K562 (cell line): ENCODE results near the gene SKIDA1. TPM values are rescaled to one million over a fixed set of nuclear protein-coding genes. Genes with fewer than 3 reads are reported as not detected.

Source experiments
- ARNT ChIP-seq, 2 experiments: fragments of 450-650 bp; IDR thresholded peaks; 2 replicates each; pipeline ENCODE4 v1.6.1; 2016; ENCODE audit warnings: mild to moderate bottlenecking in 1 of 2
- BRF1 ChIP-seq: IDR thresholded peaks from 3 replicates; pipeline ENCODE4 v1.6.1; 2011; ENCODE audit warnings: borderline replicate concordance, mild to moderate bottlenecking; ENCODE audit not compliant: insufficient read length; ENCODE audit errors: extremely low read depth
- C11orf30 ChIP-seq: fragments of 450-650 bp; IDR thresholded peaks from 2 replicates; pipeline ENCODE4 v1.6.1; 2016; ENCODE audit warnings: low read depth, mild to moderate bottlenecking
- DLX4 ChIP-seq: fragments of 250-450 bp; sonication (Bioruptor Pico); IDR thresholded peaks from 2 replicates; pipeline ENCODE4 v1.6.1; 2021; ENCODE audit warnings: mild to moderate bottlenecking
- ETV1 ChIP-seq: fragments of 450-650 bp; conservative IDR thresholded peaks from 2 replicates; pipeline ENCODE4 v1.6.1; 2016; ENCODE audit warnings: missing genetic modification characterization, control low read depth, low read depth, missing compliant biosample characterization
- MAFK ChIP-seq: IDR thresholded peaks from 2 replicates; pipeline ENCODE4 v1.6.1; 2011; ENCODE audit warnings: low read length, improper control_type of control experiment
- NFE2L1 ChIP-seq: fragments of 450-650 bp; IDR thresholded peaks from 2 replicates; pipeline ENCODE4 v1.6.1; 2016; ENCODE audit warnings: missing genetic modification characterization, low read depth, mild to moderate bottlenecking, missing compliant biosample characterization, moderate library complexity, borderline replicate concordance
- PHB ChIP-seq: fragments of 250-450 bp; sonication (Bioruptor Pico); IDR thresholded peaks from 2 replicates; pipeline ENCODE4 v1.5.0; 2021
- RBFOX2 ChIP-seq: fragments of 200-400 bp; formaldehyde crosslinking; IDR thresholded peaks from 2 replicates; pipeline ENCODE4 v1.6.1; 2017; ENCODE audit warnings: low read depth, mild to moderate bottlenecking, low read length, moderate library complexity
- RBM17 ChIP-seq: fragments of 200-400 bp; formaldehyde crosslinking; IDR thresholded peaks from 2 replicates; pipeline ENCODE4 v1.6.1; 2017; ENCODE audit warnings: low read depth, mild to moderate bottlenecking, low read length, borderline replicate concordance
- RBM22 ChIP-seq: fragments of 200-400 bp; formaldehyde crosslinking; IDR thresholded peaks from 2 replicates; pipeline ENCODE4 v1.6.1; 2018; ENCODE audit warnings: low read length, low read depth; ENCODE audit not compliant: poor library complexity, severe bottlenecking
- SNAPC5 ChIP-seq: fragments of 250-450 bp; sonication (Bioruptor Pico); IDR thresholded peaks from 2 replicates; pipeline ENCODE4 v1.8.0; 2021; ENCODE audit warnings: moderate library complexity, mild to moderate bottlenecking, inconsistent platforms
- SNRNP70 ChIP-seq: fragments of 200-400 bp; formaldehyde crosslinking; optimal IDR thresholded peaks from 2 replicates; pipeline ENCODE3; 2017; ENCODE audit warnings: low read depth, low read length
- SOX6 ChIP-seq: fragments of 450-650 bp; IDR thresholded peaks from 2 replicates; pipeline ENCODE4 v1.6.1; 2014; ENCODE audit warnings: mild to moderate bottlenecking
- ZBTB12 ChIP-seq: fragments of 250-450 bp; sonication (Bioruptor Pico); IDR thresholded peaks from 2 replicates; pipeline ENCODE4 v1.4.0; 2020
- ZNF407 ChIP-seq: fragments of 450-650 bp; IDR thresholded peaks from 2 replicates; pipeline ENCODE4 v1.6.1; 2016; ENCODE audit warnings: low read depth
- ZNF778 ChIP-seq: fragments of 450-650 bp; formaldehyde crosslinking; IDR thresholded peaks from 2 replicates; pipeline ENCODE4 v1.4.0; 2020; ENCODE audit warnings: mild to moderate bottlenecking, moderate library complexity
- polyA plus RNA-seq, 8 experiments: library from polyadenylated mRNA; depleted of rRNA in 4 of 8; stranded (reverse) in 5 of 8; unstranded in 3 of 8; fragments of >200 nt; fragmentation: Nextera tagmentation in 2 of 8; fragmentation: Illumina TruSeq in 1 of 8; extraction: Ambion mirVana in 2 of 8; extraction: Trizol in 1 of 8; gene quantifications; 2 replicates each; pipeline versions ENCODE4 v1.2.1 to v1.2.3, GENCODE V29; 2011 to 2014; ENCODE audit warnings: inconsistent platforms in 1 of 8, missing spikeins in 1 of 8
- total RNA-seq, 7 experiments: library from RNA; depleted of rRNA in 6 of 7; stranded (reverse); fragments of >200 nt in 6 of 7; fragmentation: Illumina TruSeq in 2 of 7; extraction: Trizol in 2 of 7; gene quantifications; 2 replicates each; pipeline versions ENCODE4 v1.2.1 to v1.2.3, GENCODE V29; 2011 to 2021; ENCODE audit warnings: low replicate concordance in 1 of 7

SKIDA1 gene
- total and polyA plus RNA-seq, 9 of the 15 experiments (the other 6 are each of a cell fraction or from before 2014, with no cell fraction given): 0.05 to 1.1 (median 0.42) TPM

- TF ChIP-seq ZNF407 (no peak), PHB (CRISPR knock-in tag) (no peak), ETV1 (tag) (0 out of 2 replicates have a peak, but pooled peaks have one; percentile 6), ZBTB12 (no peak; the same call in 1 of the 2 replicates), SNAPC5 (CRISPR knock-in tag) (no peak), RBM17 (no peak), RBFOX2 (peak; percentile 90), SOX6 (0 out of 2 replicates have a peak, but pooled peaks have one; percentile 15), BRF1 (no peak), C11orf30 (no peak), NFE2L1 (no peak), DLX4 (CRISPR knock-in tag) (no peak), MAFK (no peak), RBM22 (no peak), ZNF778 (CRISPR knock-in tag) (no peak), SNRNP70 (no peak), ARNT (IDR thresholded peaks at IDR 0.05) (peak in 1 of 2 experiments; percentile 53; a peak in 3 of 4 replicates)
These were observed 8.2 kb upstream of the SKIDA1 start, which contains the start of gene MLLT10 (continued) for GRCh38 chr10:21533467-21534279.
